HG03064 (cell line): Measurements from ENCODE around the gene ASH1L.
"Not testable (repeated sequence)": the region's sequence is repeated elsewhere in the genome, so short reads cannot be mapped to it uniquely, and the experiment has no call there.

Experiments used
- ATAC-seq: cut with Tn5 transposase; IDR thresholded peaks from one replicate; pipeline ENCODE4 v1.9.1; 2021; ENCODE audit warnings: low read depth; ENCODE audit not compliant: unreplicated experiment

ASH1L gene

DNA sequence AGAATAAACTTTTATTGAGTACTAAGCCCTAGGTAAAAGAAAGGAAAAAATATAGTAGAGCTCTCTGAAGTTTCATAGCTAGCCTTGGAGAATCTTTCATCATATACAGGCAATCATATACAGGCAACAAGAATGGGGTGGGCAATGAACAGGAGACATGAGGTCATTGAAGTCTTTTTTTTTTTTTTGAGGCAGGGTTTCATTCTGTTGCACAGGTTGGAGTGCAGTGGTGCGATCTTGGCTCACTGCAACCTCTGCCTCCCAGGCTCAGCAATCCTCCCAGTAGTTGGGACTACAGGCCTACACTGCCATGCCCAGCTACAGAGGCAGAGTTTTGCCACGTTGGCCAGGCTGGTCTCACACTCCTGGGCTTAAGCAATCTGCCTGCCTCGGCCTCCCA lies 219.8 kb downstream of the ASH1L start:
- ATAC-seq: no peak

DNA sequence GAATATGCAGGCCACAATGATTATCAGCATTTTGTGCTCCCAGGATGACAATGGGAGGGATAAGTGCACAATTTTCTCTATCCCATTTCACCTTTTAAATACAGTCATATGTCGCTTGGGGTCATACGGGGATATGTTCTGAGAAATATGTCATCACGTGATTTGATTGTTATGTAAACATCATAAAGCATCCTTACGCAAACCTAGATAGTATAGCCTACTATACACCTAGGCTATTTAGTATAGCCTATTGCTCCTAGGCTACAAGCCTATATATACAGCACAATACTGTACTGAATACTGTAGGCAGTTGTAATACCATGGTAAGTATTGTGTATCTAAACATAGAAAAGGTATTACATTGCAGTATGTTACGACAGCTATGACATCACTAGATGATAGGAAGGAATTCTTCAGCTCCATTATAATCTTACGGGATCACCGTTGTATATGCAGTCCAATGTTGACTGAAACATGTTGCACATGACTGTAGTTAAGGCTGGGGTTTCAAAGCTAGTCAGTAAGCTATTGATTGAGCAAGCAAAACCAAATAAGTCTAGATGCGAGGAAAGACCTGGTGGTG lies 223.0 kb downstream of the ASH1L start:
- no peak for ATAC-seq

DNA sequence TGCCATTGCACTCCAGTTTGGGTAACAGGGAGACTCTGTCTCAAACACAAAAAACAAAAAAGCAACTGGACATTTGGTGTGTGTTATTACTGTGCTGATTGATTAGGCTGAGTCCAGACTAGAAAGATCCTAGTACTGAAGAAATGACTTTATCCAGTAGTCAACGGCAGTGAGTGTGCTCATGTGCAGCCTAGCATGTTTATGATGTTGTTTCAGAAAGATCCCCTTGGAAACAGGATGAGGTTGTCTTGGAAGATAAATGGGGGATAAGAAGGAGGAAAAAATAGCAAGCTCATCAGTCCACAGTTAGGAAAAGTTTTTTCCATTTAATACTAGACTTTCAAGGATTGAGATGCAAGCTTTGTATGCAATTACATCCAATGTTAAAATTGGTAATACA lies 227.6 kb downstream of the ASH1L start:
- no peak for ATAC-seq

DNA sequence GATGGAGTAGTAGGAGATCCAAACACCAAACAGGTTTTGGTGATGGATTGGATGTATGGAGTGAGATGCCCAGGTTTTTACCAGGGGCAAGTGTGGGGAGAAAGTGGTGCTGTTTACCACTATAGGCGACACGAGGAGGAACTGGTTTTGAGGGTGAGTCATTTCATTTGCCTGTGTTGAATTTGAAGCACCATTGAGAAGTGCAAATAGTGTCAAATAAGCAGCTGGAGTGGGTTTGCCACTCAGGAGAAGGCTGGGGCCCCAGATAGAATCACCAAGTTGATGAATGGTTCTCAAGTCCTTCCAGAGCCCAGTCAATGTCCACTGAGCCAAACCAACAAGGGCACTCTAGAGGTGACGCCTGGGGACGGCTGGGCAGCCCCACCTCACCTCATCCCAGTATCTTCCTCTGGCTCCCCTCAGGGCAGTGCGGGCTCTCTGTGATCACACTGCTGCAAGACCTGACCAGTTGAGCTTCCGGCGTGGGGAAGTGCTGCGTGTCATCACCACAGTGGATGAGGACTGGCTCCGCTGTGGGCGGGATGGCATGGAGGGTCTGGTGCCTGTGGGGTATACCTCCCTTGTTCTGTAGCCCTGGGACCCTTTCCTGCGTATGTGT lies 232.5 kb downstream of the ASH1L start:
- no peak for ATAC-seq

DNA sequence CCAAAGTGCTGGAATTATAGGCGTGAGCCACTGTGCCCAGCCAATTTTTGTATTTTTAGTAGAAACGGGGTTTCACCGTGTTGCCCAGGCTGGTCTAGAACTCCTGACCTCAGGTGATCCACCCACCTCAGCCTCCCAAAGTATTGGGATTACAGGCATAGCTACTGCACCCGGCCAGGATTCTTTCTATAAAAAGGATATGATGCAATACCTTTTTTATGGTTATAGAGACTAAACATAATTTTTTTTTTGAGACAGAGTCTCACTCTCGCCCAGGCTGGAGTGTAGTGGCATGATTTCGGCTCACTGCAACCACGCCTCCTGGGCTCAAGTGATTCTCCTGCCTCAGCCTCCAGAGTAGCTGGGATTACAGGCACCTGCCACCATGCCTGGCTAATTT lies 233.7 kb downstream of the ASH1L start:
- ATAC-seq: not testable (repeated sequence)

DNA sequence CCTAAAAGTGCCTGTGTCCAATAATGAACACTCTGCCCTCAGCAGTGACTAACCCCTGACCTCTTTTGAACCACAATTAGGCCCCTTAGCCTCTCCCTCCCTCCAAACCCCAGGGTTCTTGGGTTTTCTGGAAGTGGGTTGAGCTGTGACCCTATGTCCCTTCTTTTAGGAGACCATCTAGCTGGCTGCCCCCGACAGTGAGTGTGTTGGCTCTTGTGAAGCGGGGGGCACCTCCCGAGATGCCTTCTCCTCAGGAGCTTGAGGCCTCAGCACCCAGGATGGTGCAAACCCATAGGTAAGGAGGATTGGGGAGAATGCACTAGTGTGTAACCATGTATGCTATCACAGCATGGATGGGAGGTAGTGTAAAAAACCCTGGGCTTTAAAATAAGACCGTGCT lies 234.6 kb downstream of the ASH1L start:
- ATAC-seq: no peak

DNA sequence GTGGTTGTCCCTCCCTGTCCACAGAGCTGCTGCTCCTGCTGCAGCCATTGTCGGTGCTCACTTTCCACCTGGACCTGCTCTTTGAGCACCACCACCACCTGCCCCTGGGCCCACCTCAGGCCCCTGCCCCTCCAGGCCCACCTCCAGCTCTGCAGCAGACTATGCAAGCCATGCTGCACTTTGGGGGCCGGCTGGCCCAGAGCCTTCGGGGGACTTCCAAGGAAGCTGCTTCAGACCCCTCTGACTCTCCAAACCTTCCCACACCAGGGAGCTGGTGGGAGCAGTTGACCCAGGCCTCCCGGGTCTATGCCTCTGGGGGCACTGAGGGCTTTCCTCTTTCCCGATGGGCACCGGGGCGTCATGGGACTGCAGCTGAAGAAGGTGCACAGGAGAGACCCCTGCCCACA lies 236.0 kb downstream of the ASH1L start:
- no peak for ATAC-seq

DNA sequence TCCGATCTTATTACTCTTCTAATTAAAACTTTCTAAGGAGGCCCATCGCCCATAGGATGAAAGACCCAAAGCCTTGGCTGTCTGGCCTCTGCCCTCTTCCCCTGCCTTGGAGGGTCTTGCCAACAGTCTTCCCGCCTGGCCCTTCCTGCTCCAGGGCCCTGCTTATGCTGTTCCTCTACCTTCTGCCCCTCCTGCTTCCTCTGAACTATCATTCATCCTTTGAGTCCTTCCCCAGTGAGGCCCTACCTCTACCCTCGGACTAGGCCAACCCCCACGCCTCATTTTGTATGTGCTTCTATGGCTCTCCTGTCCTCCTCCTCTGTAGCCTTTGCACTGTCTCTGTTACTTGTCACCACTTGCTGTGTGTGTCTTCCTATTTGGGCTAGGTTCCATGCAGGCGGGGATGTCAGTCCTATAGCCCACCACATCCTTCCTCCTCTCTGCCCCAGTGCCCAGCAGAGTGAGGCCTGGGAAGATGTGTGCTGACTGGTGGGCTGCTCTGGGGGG lies 236.5 kb downstream of the ASH1L start:
- ATAC-seq: no peak

DNA sequence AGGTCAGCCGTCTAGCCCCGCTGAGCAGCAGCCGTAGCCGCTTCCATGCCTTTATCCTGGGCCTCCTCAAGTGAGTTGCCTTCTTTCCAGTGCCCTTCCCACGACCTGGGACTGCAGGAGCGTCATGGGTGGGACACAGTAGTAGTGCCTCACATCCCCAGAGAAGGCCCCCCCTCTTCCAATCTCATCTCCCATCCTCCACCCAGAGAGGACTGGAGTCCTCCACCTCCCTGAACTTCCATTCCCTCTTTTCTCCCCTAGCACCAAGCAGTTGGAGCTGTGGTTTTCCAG lies 237.1 kb downstream of the ASH1L start:
- no peak for ATAC-seq

DNA sequence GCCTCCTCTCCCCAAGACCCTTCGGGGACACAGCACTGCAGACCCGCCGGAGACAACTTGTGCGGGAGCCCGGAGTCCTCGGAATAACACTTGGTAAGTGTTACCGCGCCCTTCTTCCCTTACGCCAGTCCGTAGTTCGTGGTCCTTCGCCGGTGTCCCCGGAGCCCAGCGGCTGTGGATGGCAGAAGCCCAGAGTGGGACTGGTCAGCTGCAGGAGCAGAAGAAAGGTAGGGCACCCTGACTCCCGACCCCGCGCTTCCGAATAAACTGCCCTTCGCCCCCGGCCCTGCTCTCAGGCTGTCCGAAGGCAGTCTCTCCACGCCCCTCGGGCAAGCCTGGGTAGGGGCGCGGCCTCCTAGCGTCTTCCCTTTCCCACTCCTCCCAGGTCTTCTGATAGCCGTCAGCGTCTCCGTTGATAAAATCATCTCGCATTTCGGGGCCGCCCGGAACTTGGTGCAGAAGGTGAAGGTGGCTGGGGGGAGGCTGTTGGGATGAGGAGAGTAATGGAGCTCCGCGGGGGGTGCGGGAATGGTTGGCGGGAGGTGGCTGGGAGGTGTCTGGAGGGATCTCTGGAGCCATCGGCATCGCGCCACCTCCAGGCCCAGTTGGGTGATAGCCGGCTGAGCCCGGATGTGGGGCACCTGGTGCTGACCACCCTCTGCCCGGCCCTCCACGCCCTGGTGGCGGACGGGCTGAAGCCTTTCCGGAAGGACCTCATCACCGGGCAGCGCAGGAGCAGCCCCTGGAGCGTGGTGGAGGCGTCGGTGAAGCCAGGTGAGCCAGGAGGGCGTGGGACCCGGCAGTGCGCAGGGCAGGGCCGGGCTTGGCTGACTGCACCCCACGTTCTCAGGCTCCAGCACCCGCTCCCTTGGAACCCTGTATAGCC lies 237.6 kb downstream of the ASH1L start:
- no peak for ATAC-seq

DNA sequence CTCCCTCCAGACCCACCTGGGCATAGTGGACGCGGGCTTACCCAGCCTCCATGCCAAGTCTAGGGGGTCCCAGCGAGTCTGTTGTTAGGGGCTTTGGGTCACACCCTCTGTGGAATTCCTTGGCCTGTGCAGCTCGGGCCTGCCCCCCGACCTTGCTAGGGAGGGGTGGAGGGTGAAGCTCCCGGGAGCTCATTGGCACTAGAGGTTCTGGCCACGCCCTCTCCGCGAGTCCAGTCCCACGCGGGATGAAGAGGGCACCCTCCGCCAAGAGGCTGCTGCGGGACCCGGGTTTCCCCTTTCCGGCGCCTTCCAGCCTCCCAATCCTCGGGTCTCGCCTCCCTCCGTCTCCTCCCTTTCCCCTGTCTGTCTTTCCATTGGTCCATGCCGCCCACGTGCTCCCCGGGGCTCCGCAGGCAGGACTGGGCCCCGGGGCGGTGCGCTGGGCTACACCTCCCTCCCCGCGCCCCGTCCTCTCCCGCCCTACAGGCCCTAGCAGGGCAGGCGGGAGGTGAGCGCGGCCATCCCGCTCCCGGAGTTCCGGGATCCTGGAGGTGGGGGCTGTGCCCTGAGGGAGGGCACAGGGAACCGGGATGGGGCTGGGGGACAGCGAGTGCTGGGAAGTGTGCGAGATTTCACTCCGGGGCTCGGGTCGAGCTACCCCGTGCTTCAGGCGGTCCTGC lies 238.4 kb downstream of the ASH1L start:
- peak; percentile 54 for ATAC-seq

DNA sequence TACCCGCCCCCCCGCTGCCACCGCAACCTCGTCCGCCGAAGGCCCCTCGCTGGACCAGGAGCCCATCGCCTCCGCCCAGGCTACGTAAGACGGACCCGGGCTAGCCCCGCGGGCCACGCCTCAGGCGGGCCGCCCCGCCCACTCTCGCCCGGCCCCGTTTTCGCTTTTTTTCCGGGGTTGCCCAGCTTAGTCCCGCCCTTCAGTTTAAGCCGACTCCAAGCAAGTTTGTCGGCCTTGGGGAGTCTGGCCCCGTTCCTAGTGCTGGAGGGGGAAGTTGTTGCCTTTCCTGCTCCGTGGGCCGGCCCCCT lies 238.9 kb downstream of the ASH1L start:
- no peak for ATAC-seq

DNA sequence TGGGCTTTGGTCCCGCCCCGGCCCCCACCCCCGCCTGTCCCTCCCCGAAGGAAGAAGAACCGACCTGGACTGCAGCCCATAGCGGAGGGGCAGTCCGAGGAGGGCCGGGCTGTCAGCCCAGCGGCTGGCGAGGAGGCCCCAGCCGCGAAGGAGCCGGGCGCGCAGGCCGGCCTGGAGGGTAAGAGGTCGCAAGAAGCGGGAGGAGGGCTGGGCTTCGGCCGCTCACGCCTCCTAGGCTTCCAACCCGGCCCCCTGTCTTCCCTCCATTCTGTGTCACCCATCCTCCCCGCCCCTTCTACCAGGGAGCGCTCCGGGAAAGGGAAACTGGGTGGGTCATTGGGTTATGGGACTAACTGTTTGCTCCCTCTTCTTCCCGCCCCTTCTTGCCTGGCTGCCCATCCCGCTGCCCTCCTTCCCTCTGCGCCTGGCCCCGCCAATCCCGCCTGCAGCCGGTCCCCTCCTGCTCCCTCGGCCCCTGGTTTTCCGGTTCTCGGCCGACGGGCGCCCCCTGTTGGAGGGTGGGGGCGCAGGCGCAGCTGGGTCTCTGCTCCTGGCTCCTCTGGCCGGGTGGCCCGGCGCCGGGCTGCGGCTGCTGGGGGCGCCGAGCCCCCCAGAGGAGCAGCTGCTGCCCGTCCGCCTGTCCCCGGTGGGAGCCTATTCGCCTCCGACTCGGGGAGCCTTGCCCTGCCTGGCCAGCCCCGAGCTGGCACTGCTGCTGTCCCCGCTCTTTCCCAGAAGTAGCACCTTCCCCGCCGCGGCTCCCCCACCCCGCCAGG lies 239.5 kb downstream of the ASH1L start:
- ATAC-seq: no peak

DNA sequence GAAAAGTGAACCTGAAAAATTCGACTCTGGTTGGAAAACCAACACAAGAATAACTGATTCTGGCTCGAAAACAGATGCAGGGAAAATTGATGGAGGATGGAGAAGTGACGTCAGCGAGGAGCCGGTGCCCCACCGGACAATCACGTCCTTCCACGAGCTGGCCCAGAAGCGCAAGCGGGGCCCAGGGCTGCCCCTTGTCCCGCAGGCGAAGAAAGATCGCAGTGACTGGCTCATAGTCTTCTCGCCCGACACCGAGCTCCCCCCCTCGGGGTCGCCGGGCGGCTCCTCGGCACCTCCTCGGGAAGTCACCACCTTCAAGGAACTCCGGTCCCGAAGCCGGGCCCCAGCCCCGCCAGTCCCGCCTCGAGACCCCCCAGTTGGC lies 240.0 kb downstream of the ASH1L start:
- ATAC-seq: no peak

DNA sequence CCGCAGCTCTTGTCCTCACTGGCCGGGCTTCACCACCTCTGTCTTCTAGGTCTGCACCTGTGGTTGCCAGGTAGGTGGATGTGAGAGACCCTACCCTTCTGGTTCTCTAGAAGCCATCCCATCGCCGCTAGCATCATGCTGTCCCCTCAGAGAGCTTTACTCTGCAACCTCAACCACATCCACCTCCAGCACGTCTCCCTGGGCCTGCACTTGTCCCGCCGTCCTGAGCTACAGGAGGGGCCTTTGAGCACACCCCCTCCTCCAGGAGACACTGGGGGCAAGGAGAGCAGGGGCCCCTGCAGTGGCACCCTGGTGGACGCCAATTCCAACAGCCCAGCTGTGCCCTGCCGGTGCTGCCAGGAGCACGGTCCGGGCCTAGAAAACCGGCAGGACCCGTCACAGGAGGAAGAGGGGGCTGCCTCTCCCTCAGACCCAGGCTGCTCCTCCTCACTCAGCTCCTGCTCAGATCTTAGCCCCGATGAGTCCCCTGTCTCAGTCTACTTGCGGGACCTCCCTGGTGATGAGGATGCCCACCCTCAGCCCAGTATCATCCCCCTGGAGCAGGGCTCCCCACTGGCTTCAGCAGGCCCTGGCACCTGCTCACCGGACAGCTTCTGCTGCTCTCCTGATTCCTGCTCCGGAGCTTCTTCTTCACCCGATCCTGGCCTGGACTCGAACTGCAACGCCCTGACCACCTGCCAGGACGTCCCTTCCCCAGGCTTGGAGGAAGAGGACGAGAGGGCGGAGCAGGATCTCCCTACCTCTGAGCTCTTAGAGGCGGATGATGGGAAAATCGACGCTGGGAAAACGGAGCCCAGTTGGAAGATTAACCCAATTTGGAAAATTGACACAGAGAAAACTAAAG lies 240.7 kb downstream of the ASH1L start:
- no peak for ATAC-seq

DNA sequence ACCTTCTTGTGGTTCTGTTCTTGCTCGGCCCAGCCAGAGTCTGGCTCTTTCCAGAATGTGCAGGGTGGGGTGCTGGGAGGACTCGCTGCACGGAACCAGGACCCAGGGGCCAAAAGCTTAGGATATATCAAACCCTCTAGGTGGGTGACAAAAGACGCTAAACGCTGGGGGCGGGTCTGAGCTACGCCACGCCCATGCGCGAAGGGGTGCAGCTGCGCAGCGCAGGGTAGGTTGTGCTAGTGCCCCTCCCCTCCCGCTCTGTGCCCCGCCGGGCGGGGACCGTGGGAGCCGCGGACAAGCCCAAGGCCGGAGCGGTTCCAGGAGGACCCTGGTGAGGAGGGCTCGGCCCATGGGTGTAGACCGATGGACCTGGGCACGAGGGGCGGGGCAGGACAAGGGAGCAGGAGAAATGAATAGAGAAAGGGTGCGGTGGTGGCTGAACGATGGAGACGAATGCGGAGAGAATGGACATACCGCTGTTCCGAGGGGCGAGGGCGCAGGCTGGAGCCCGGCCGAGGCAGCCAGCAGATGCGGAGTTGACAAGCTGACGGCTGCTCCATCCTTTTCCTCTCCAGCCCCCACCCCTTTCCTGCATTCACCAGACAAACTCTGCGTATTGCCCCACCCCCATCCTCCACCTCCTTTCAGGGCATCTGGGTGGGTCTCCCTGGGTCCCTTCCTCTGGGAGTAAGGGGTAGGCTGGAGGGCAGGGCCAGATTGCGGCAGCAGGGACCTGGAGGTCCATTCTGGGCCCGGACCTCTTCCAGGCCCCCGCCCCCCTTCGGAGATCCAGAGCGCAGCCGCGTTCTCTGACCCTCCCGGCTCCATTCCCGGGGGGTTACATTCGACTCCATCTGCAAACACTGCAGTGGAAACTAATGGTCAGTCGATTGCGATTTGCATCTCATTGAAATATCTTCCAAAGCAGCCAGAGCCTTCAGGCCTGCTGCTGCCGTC lies 241.7 kb downstream of the ASH1L start, which contains the start of gene RUSC1:
RUSC1 (plus strand) TSS at position 234 of the 957 bp plus-strand sequence. CDS start 880 bp downstream, outside the sequence.
- no peak for ATAC-seq

DNA sequence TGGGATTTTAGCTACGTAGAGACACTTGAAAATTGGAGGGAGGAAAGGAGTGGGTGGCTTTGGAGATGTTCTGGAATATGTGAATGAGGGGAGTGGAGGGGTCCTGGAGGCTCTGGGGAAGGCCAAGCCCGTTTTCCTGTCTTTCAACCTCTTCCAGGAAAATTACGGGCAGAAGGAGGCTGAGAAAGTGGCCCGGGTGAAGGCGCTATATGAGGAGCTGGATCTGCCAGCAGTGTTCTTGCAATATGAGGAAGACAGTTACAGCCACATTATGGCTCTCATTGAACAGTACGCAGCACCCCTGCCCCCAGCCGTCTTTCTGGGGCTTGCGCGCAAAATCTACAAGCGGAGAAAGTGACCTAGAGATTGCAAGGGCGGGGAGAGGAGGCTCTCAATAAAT lies 242.4 kb downstream of the ASH1L start:
- no peak for ATAC-seq

DNA sequence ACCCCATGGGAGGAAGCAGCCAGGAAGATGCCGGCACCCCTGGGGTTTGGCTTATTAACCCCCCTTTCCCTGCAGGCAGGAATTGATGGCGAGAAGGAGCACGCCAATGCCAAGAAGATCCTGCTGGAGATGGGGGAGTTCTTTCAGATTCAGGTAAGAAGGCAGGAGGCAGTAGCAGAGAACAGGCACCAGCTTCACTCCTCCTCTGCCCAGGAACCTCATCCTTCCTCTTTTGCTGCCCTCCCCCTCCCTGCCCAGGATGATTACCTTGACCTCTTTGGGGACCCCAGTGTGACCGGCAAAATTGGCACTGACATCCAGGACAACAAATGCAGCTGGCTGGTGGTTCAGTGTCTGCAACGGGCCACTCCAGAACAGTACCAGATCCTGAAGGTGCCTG lies 243.1 kb downstream of the ASH1L start:
- no peak for ATAC-seq

DNA sequence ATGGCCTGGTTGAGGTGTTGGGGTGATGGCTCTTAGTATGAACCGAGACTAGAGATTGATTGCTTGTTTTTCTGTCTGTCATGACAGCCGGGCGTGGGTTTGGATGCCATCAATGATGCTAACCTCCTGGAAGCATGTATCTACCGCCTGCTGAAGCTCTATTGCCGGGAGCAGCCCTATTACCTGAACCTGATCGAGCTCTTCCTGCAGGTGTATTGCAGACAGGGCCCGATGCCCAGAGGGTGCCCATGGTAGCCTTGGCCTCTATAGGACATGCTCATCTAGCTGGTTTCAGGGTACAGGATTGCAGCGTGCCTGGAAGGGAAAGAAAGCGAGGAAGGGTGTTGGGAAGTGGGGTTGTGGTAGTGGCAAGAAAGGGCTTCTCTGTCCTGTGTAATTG lies 244.5 kb downstream of the ASH1L start:
- no peak for ATAC-seq
